ENCODE measurements around the gene HAL.

The HAL gene

GRCh38 chr12:96020314-96021003, 24.3 kb upstream of the HAL start:
- TF ChIP-seq POU6F1 (CRISPR knock-in tag; IDR thresholded peaks at IDR 0.05; ENCODE audit: borderline replicate concordance, low read depth), result no peak
- no peak for TF ChIP-seq ZNF565 (CRISPR knock-in tag; conservative IDR thresholded peaks at IDR 0.05; ENCODE audit: low read depth)
- no peak for TF ChIP-seq RARB (CRISPR knock-in tag; IDR thresholded peaks at IDR 0.05)
- TF ChIP-seq TCF4 (CRISPR knock-in tag; IDR thresholded peaks at IDR 0.05; ENCODE audit: borderline replicate concordance), result no peak
- no peak for TF ChIP-seq CSRNP3 (CRISPR knock-in tag; IDR thresholded peaks at IDR 0.05)
- no peak for TF ChIP-seq OSR1 (CRISPR knock-in tag; IDR thresholded peaks at IDR 0.05)
- TF ChIP-seq PATZ1 (CRISPR knock-in tag; IDR thresholded peaks at IDR 0.05; ENCODE audit: borderline replicate concordance), result no peak
- no peak for TF ChIP-seq ZNF8 (CRISPR knock-in tag; IDR thresholded peaks at IDR 0.05)
- TF ChIP-seq PPARA (CRISPR knock-in tag; IDR thresholded peaks at IDR 0.05; ENCODE audit: borderline replicate concordance), result no peak
- TF ChIP-seq ZFP3 (CRISPR knock-in tag; IDR thresholded peaks at IDR 0.05), result no peak
- no peak for TF ChIP-seq ARNTL (CRISPR knock-in tag; IDR thresholded peaks at IDR 0.05; ENCODE audit: borderline replicate concordance, low read depth)
- no peak for TF ChIP-seq ZC3H10 (CRISPR knock-in tag; IDR thresholded peaks at IDR 0.05)
- TF ChIP-seq ISL1 (CRISPR knock-in tag; IDR thresholded peaks at IDR 0.05), result no peak
- TF ChIP-seq TOX (CRISPR knock-in tag; IDR thresholded peaks at IDR 0.05; ENCODE audit: borderline replicate concordance), result no peak
- no peak for TF ChIP-seq SNAI2 (CRISPR knock-in tag; IDR thresholded peaks at IDR 0.05)
- TF ChIP-seq CSDC2 (CRISPR knock-in tag; IDR thresholded peaks at IDR 0.05), result no peak
- no peak for TF ChIP-seq GLIS3 (CRISPR knock-in tag; IDR thresholded peaks at IDR 0.05)
- no peak for TF ChIP-seq ZFP30 (CRISPR knock-in tag; IDR thresholded peaks at IDR 0.05)
- TF ChIP-seq BACH2 (CRISPR knock-in tag; IDR thresholded peaks at IDR 0.05; ENCODE audit: borderline replicate concordance), result no peak
- ATAC-seq, result no peak

DNA sequence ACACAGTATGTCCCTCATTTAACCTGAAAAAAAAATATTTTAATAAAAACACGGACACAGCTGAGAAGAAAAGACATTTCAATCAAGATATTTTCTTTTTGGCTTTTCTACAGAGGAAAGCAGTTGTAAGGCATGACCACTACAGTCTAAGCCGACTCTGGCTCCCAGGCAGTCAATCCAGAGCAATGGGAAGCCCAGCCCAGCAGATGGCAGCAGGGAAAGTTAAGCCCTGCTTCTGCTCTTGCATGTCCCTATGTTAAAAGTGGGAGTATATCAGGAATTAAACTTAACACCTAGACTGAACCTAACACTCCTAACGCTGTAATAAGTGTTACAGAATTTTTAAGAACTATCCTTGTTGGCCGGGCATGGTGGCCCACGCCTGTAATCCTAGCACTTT, 19.5 kb upstream of the HAL start:
- TF ChIP-seq TCF4 (CRISPR knock-in tag; IDR thresholded peaks at IDR 0.05; ENCODE audit: borderline replicate concordance), result no peak
- no peak for TF ChIP-seq POU6F1 (CRISPR knock-in tag; IDR thresholded peaks at IDR 0.05; ENCODE audit: borderline replicate concordance, low read depth)
- no peak for TF ChIP-seq ESRRG (CRISPR knock-in tag; IDR thresholded peaks at IDR 0.05)
- no peak for TF ChIP-seq ZFP3 (CRISPR knock-in tag; IDR thresholded peaks at IDR 0.05)
- no peak for TF ChIP-seq BACH2 (CRISPR knock-in tag; IDR thresholded peaks at IDR 0.05; ENCODE audit: borderline replicate concordance)
- no peak for TF ChIP-seq PATZ1 (CRISPR knock-in tag; IDR thresholded peaks at IDR 0.05; ENCODE audit: borderline replicate concordance)
- TF ChIP-seq OSR1 (CRISPR knock-in tag; IDR thresholded peaks at IDR 0.05), result no peak
- TF ChIP-seq CSRNP3 (CRISPR knock-in tag; IDR thresholded peaks at IDR 0.05), result no peak
- no peak for TF ChIP-seq RARB (CRISPR knock-in tag; IDR thresholded peaks at IDR 0.05)
- peak; percentile 88 for ATAC-seq

All from SK-N-SH treated with all-trans-retinoic acid at 6 μM for 48 hours (cell line).